SK-N-SH treated with all-trans-retinoic acid at 6 μM for 48 hours (cell line): Measurements from ENCODE around the gene WDR91.

Experiments
- ATAC-seq: fragments of 200-7000 bp; cut with Tn5 transposase; 3 replicates; pipeline ENCODE4 v1.9.1; 2020; ENCODE audit warnings: mild to moderate bottlenecking, moderate library complexity
- ARNTL ChIP-seq: fragments of 450-650 bp; formaldehyde crosslinking; IDR thresholded peaks from 2 replicates; pipeline ENCODE4 v1.5.0; 2020; ENCODE audit warnings: low read depth, mild to moderate bottlenecking, moderate library complexity, borderline replicate concordance
- CREB5 ChIP-seq: fragments of 250-450 bp; sonication (Bioruptor Pico); IDR thresholded peaks from 2 replicates; pipeline ENCODE4 v1.5.1; 2020; ENCODE audit warnings: low read depth, mild to moderate bottlenecking, moderate library complexity
- CSDC2 ChIP-seq: fragments of 250-450 bp; sonication (Bioruptor Pico); IDR thresholded peaks from 2 replicates; pipeline ENCODE4 v1.5.0; 2020; ENCODE audit warnings: mild to moderate bottlenecking, moderate library complexity
- CSRNP3 ChIP-seq: fragments of 250-450 bp; sonication (Bioruptor Pico); IDR thresholded peaks from 2 replicates; pipeline ENCODE4 v1.5.1; 2021; ENCODE audit warnings: mild to moderate bottlenecking, moderate library complexity
- ESRRG ChIP-seq: fragments of 250-450 bp; sonication (Bioruptor Pico); IDR thresholded peaks from 2 replicates; pipeline ENCODE4 v1.6.1; 2021; ENCODE audit warnings: mild to moderate bottlenecking
- GLIS3 ChIP-seq: fragments of 250-450 bp; sonication (Bioruptor Pico); IDR thresholded peaks from 2 replicates; pipeline ENCODE4 v1.5.0; 2020; ENCODE audit warnings: mild to moderate bottlenecking, moderate library complexity
- ISL1 ChIP-seq: fragments of 250-450 bp; sonication (Bioruptor Pico); IDR thresholded peaks from 2 replicates; pipeline ENCODE4 v2.1.2; 2022; ENCODE audit warnings: mild to moderate bottlenecking, moderate library complexity
- OSR1 ChIP-seq: fragments of 250-450 bp; sonication (Bioruptor Pico); IDR thresholded peaks from 2 replicates; pipeline ENCODE4 v1.8.0; 2022; ENCODE audit warnings: moderate library complexity, mild to moderate bottlenecking, inconsistent platforms
- PATZ1 ChIP-seq: fragments of 250-450 bp; sonication (Bioruptor Pico); IDR thresholded peaks from 2 replicates; pipeline ENCODE4 v1.8.0; 2020; ENCODE audit warnings: mild to moderate bottlenecking, moderate library complexity, borderline replicate concordance
- PPARA ChIP-seq: fragments of 250-450 bp; sonication (Bioruptor Pico); IDR thresholded peaks from 2 replicates; pipeline ENCODE4 v1.5.0; 2020; ENCODE audit warnings: mild to moderate bottlenecking, borderline replicate concordance
- SNAI2 ChIP-seq: fragments of 250-450 bp; sonication (Bioruptor Pico); IDR thresholded peaks from 2 replicates; pipeline ENCODE4 v1.5.0; 2020; ENCODE audit warnings: mild to moderate bottlenecking, moderate library complexity
- TCF4 ChIP-seq: fragments of 250-450 bp; sonication (Bioruptor Pico); IDR thresholded peaks from 2 replicates; pipeline ENCODE4 v1.8.0; 2021; ENCODE audit warnings: mild to moderate bottlenecking, moderate library complexity, borderline replicate concordance
- TOX ChIP-seq: fragments of 250-450 bp; sonication (Bioruptor Pico); IDR thresholded peaks from 2 replicates; pipeline ENCODE4 v1.8.0; 2021; ENCODE audit warnings: mild to moderate bottlenecking, moderate library complexity, borderline replicate concordance
- TSHZ2 ChIP-seq: fragments of 250-450 bp; sonication (Bioruptor Pico); IDR thresholded peaks from 2 replicates; pipeline ENCODE4 v1.5.0; 2020; ENCODE audit warnings: mild to moderate bottlenecking, moderate library complexity
- ZC3H10 ChIP-seq: fragments of 250-450 bp; sonication (Bioruptor Pico); IDR thresholded peaks from 2 replicates; pipeline ENCODE4 v1.5.1; 2021; ENCODE audit warnings: mild to moderate bottlenecking, moderate library complexity
- ZFP3 ChIP-seq: fragments of 250-450 bp; sonication (Bioruptor Pico); IDR thresholded peaks from 2 replicates; pipeline ENCODE4 v1.5.0; 2020; ENCODE audit warnings: mild to moderate bottlenecking, moderate library complexity
- ZFP30 ChIP-seq: fragments of 450-650 bp; formaldehyde crosslinking; IDR thresholded peaks from 2 replicates; pipeline ENCODE4 v1.5.0; 2022; ENCODE audit warnings: mild to moderate bottlenecking, moderate library complexity
- ZNF565 ChIP-seq: fragments of 450-650 bp; formaldehyde crosslinking; conservative IDR thresholded peaks from 2 replicates; pipeline ENCODE4 v1.5.0; 2020; ENCODE audit warnings: low read depth, mild to moderate bottlenecking, moderate library complexity
- ZNF70 ChIP-seq: fragments of 450-650 bp; formaldehyde crosslinking; IDR thresholded peaks from 2 replicates; pipeline ENCODE4 v1.5.0; 2020; ENCODE audit warnings: mild to moderate bottlenecking, moderate library complexity

Gene WDR91

GRCh38 chr7:135239263-135239662, 27.9 kb upstream of the WDR91 start:
- TF ChIP-seq ZNF70 (CRISPR knock-in tag) (no peak), GLIS3 (CRISPR knock-in tag) (no peak)
- TF ChIP-seq, all 23 proteins: peak for 0
- ATAC-seq = no peak

GRCh38 chr7:135238112-135238744, 26.9 kb upstream of the WDR91 start:
- TF ChIP-seq PPARA (CRISPR knock-in tag) (no peak), ZFP30 (CRISPR knock-in tag) (no peak), CREB5 (no peak), ARNTL (no peak), ESRRG (no peak), TSHZ2 (CRISPR knock-in tag) (no peak), TCF4 (CRISPR knock-in tag) (no peak), TOX (no peak), ZC3H10 (no peak), CSDC2 (no peak), CSRNP3 (CRISPR knock-in tag) (no peak), OSR1 (CRISPR knock-in tag) (no peak)
- TF ChIP-seq, all 23 proteins: peak for 0
- ATAC-seq = peak; percentile 60; the same call in 2 of the 3 replicates

- no peak for TF ChIP-seq CREB5
- TF ChIP-seq ZC3H10 = no peak
- TF ChIP-seq SNAI2 (CRISPR knock-in tag) = no peak
- no peak for TF ChIP-seq TSHZ2 (CRISPR knock-in tag)
- TF ChIP-seq ESRRG = no peak
- TF ChIP-seq ZFP3 (CRISPR knock-in tag) = no peak
- TF ChIP-seq CSRNP3 (CRISPR knock-in tag) = no peak
- no peak for TF ChIP-seq ZNF70 (CRISPR knock-in tag)
- TF ChIP-seq CSDC2 = no peak
- TF ChIP-seq PATZ1 (CRISPR knock-in tag) = no peak
- no peak for TF ChIP-seq ZFP30 (CRISPR knock-in tag)
- TF ChIP-seq ZNF565 (CRISPR knock-in tag) = no peak
- no peak for TF ChIP-seq TCF4 (CRISPR knock-in tag)
- no peak for TF ChIP-seq ISL1 (CRISPR knock-in tag)
- ATAC-seq = no peak
Observed at GRCh38 chr7:135236727-135237126, 25.4 kb upstream of the WDR91 start.
